Mesodermal cell (in vitro differentiated cells): Measurements from ENCODE around the gene TMUB1.
A peak's percentile ranks its signal among the peaks of the same experiment; 100 is the strongest.

Source experiments
- H3K27ac ChIP-seq: 2 replicates; pipeline ENCODE4 v1.7.0; 2013; ENCODE audit warnings: mild to moderate bottlenecking, low read depth, low read length, moderate library complexity; ENCODE audit not compliant: severe bottlenecking
- H3K36me3 ChIP-seq: 2 replicates; pipeline ENCODE4 v1.7.1; 2013; ENCODE audit warnings: mild to moderate bottlenecking, low read length, moderate library complexity; ENCODE audit not compliant: control insufficient read depth, insufficient read depth
- H3K4me1 ChIP-seq: one replicate; pipeline ENCODE4 v1.7.1; 2013; ENCODE audit warnings: mild to moderate bottlenecking, low read length; ENCODE audit not compliant: insufficient read depth, control insufficient read depth, poor library complexity, severe bottlenecking
- H3K4me3 ChIP-seq: 2 replicates; pipeline ENCODE4 v1.7.0; 2013; ENCODE audit warnings: low read length, control low read depth, mild to moderate bottlenecking; ENCODE audit not compliant: insufficient read depth, poor library complexity, severe bottlenecking; ENCODE audit errors: extremely low read depth
- H3K9me3 ChIP-seq: 2 replicates; pipeline ENCODE4 v1.7.1; 2013; ENCODE audit warnings: mild to moderate bottlenecking, low read length, moderate library complexity; ENCODE audit not compliant: control insufficient read depth
- WGBS, 2 experiments: methylation state at CpG; one replicate each; pipeline ENCODE4 v1.1.5; 2013; ENCODE audit warnings: missing lambda C conversion rate in 2 of 2; ENCODE audit not compliant: insufficient coverage in 2 of 2; 5-methylcytosine and 5-hydroxymethylcytosine counted together

TMUB1 gene

GRCh38 chr7:151126491-151127137 lies 43.3 kb upstream of the TMUB1 start:
- H3K27ac ChIP-seq, result no peak overlapping the region
- peaks cover 69% of the 10 kb centered on the region for H3K36me3 ChIP-seq
- peaks cover 14% of the 10 kb centered on the region for H3K4me1 ChIP-seq
- no peak overlapping the region for H3K4me3 ChIP-seq
- H3K9me3 ChIP-seq, result no peaks in the 10 kb centered on the region
- 54 to 70% methylated on average over 11 to 14 of the region's 19 CpGs for WGBS, 2 experiments

GRCh38 chr7:151125846-151126481 lies 42.7 kb upstream of the TMUB1 start:
- H3K4me3 ChIP-seq, result peak overlapping the region; percentile 22
- peaks cover 14% of the 10 kb centered on the region for H3K4me1 ChIP-seq
- WGBS, 2 experiments, result 3 to 7% methylated on average over 15 to 19 of the region's 58 CpGs
- no peaks in the 10 kb centered on the region for H3K9me3 ChIP-seq
- peak overlapping the region; percentile 29 for H3K27ac ChIP-seq
- peaks cover 65% of the 10 kb centered on the region for H3K36me3 ChIP-seq

GRCh38 chr7:151125470-151125845 lies 42.2 kb upstream of the TMUB1 start:
- Histone ChIP-seq H3K36me3 (peaks cover 65% of the 10 kb centered on the region), H3K27ac (peak overlapping the region; percentile 29), H3K4me1 (peaks cover 14% of the 10 kb centered on the region), H3K4me3 (peak overlapping the region; percentile 22), H3K9me3 (no peaks in the 10 kb centered on the region)
- 10 to 14% methylated on average over 16 to 22 of the region's 22 CpGs for WGBS, 2 experiments

GRCh38 chr7:151124899-151125399 lies 41.7 kb upstream of the TMUB1 start:
- Histone ChIP-seq H3K36me3 (peaks cover 65% of the 10 kb centered on the region), H3K4me3 (peak overlapping the region; percentile 22), H3K4me1 (peaks cover 14% of the 10 kb centered on the region), H3K27ac (no peak overlapping the region), H3K9me3 (no peaks in the 10 kb centered on the region)
- WGBS, 2 experiments, result 83 to 85% methylated on average over 11 to 14 of the region's 14 CpGs

GRCh38 chr7:151124481-151124880 lies 41.2 kb upstream of the TMUB1 start:
- WGBS, 2 experiments, result 93 to 95% methylated on average over 6 to 7 of the region's 7 CpGs
- H3K4me3 ChIP-seq, result no peak overlapping the region
- H3K27ac ChIP-seq, result no peak overlapping the region
- peaks cover 65% of the 10 kb centered on the region for H3K36me3 ChIP-seq
- no peaks in the 10 kb centered on the region for H3K9me3 ChIP-seq
- H3K4me1 ChIP-seq, result peaks cover 14% of the 10 kb centered on the region

- no peaks in the 10 kb centered on the region for H3K9me3 ChIP-seq
- no peak overlapping the region for H3K4me3 ChIP-seq
- peaks cover 14% of the 10 kb centered on the region for H3K4me1 ChIP-seq
- WGBS, 2 experiments, result 24 to 51% methylated on average over 14 to 20 of the region's 24 CpGs
- H3K36me3 ChIP-seq, result peaks cover 65% of the 10 kb centered on the region
- H3K27ac ChIP-seq, result no peak overlapping the region
Measured at GRCh38 chr7:151123822-151124464, 40.6 kb upstream of the TMUB1 start.

GRCh38 chr7:151123158-151123821 lies 40.0 kb upstream of the TMUB1 start:
- H3K9me3 ChIP-seq, result no peaks in the 10 kb centered on the region
- H3K27ac ChIP-seq, result no peak overlapping the region
- peaks cover 16% of the 10 kb centered on the region for H3K4me1 ChIP-seq
- H3K36me3 ChIP-seq, result peaks cover 65% of the 10 kb centered on the region
- 94 to 96% methylated on average over 42 to 49 of the region's 50 CpGs for WGBS, 2 experiments
- H3K4me3 ChIP-seq, result no peak overlapping the region

GRCh38 chr7:151122796-151123157 lies 39.5 kb upstream of the TMUB1 start:
- 94% methylated on average over 21 to 27 of the region's 29 CpGs for WGBS, 2 experiments
- Histone ChIP-seq H3K4me3 (no peak overlapping the region), H3K36me3 (peaks cover 65% of the 10 kb centered on the region), H3K9me3 (no peaks in the 10 kb centered on the region), H3K27ac (no peak overlapping the region), H3K4me1 (peaks cover 17% of the 10 kb centered on the region)

GRCh38 chr7:151122276-151122675 lies 39.0 kb upstream of the TMUB1 start:
- Histone ChIP-seq H3K4me1 (peaks cover 17% of the 10 kb centered on the region), H3K36me3 (peaks cover 65% of the 10 kb centered on the region), H3K4me3 (no peak overlapping the region), H3K9me3 (no peaks in the 10 kb centered on the region), H3K27ac (no peak overlapping the region)
- WGBS, 2 experiments, result 78 to 81% methylated on average over 17 to 23 of the region's 24 CpGs

- Histone ChIP-seq H3K4me1 (peaks cover 15% of the 10 kb centered on the region), H3K4me3 (no peak overlapping the region), H3K9me3 (no peaks in the 10 kb centered on the region), H3K27ac (no peak overlapping the region), H3K36me3 (peaks cover 63% of the 10 kb centered on the region)
- 93 to 94% methylated on average over 24 to 28 of the region's 30 CpGs for WGBS, 2 experiments
Measured at GRCh38 chr7:151121380-151122170, 38.3 kb upstream of the TMUB1 start.
